Neural cell (in vitro differentiated cells): ENCODE results near the gene CDK15. TPM values are rescaled to one million over a fixed set of nuclear protein-coding genes. Genes with fewer than 3 reads are reported as not detected.

Experiments used
- H2AFZ ChIP-seq: fragments of 200-600, 300-800 bp; sonication (generic), shearing (Covaris generic); 2 replicates; pipeline ENCODE4 v1.6.0; 2014; ENCODE audit warnings: low read depth, mild to moderate bottlenecking, antibody characterized with exemption, low read length, moderate library complexity
- H3F3A ChIP-seq: fragments of 200-600 bp; shearing (Covaris generic); 2 replicates; pipeline ENCODE4 v1.6.1; 2016; ENCODE audit warnings: mild to moderate bottlenecking, moderate library complexity, mixed read lengths, antibody characterized with exemption, low read length; ENCODE audit not compliant: insufficient read depth, poor library complexity, severe bottlenecking
- H3K27ac ChIP-seq: fragments of 200-600, 300-800 bp; sonication (generic), shearing (Covaris generic); 2 replicates; pipeline ENCODE4 v1.5.1; 2014; ENCODE audit warnings: mild to moderate bottlenecking, low read length, moderate library complexity
- H3K27me3 ChIP-seq: fragments of 300-800, 200-600 bp; sonication (generic), shearing (Covaris generic); 2 replicates; pipeline ENCODE4 v1.6.0; 2014; ENCODE audit warnings: mild to moderate bottlenecking, low read depth, low read length, moderate library complexity; ENCODE audit not compliant: insufficient read depth
- H3K36me3 ChIP-seq: fragments of 300-800, 200-600 bp; sonication (generic), shearing (Covaris generic); 2 replicates; pipeline ENCODE4 v1.5.1; 2014; ENCODE audit warnings: mild to moderate bottlenecking, antibody characterized with exemption, low read length, moderate library complexity; ENCODE audit not compliant: insufficient read depth
- H3K4me2 ChIP-seq: fragments of 300-800, 200-600 bp; sonication (generic), shearing (Covaris generic); 2 replicates; pipeline ENCODE4 v1.6.0; 2014; ENCODE audit warnings: mild to moderate bottlenecking, low read length
- H3K4me3 ChIP-seq: fragments of 300-800, 200-600 bp; sonication (generic), shearing (Covaris generic); 2 replicates; pipeline ENCODE4 v1.5.1; 2014; ENCODE audit warnings: mild to moderate bottlenecking, low read length, moderate library complexity
- H3K79me2 ChIP-seq: fragments of 200-600 bp; shearing (Covaris generic); replicated peaks from 2 replicates; pipeline ENCODE4 v1.6.0; 2014; ENCODE audit warnings: mild to moderate bottlenecking, low read length, moderate library complexity; ENCODE audit not compliant: insufficient read depth
- H3K9ac ChIP-seq: fragments of 300-800, 200-600 bp; sonication (generic), shearing (Covaris generic); 2 replicates; pipeline ENCODE4 v1.6.1; 2016; ENCODE audit warnings: mild to moderate bottlenecking, low read length, mixed read lengths
- H3K9me2 ChIP-seq: fragments of 200-600 bp; shearing (Covaris generic); 2 replicates; pipeline ENCODE4 v1.6.1; 2016; ENCODE audit warnings: mild to moderate bottlenecking, low read length, mixed read lengths; ENCODE audit not compliant: insufficient read depth
- H3K9me3 ChIP-seq: fragments of 200-600, 300-800 bp; sonication (generic), shearing (Covaris generic); 2 replicates; pipeline ENCODE4 v1.6.1; 2016; ENCODE audit warnings: mild to moderate bottlenecking, mixed run types, low read length, moderate library complexity, mixed read lengths
- H4K20me1 ChIP-seq: fragments of 200-600 bp; shearing (Covaris generic); 2 replicates; pipeline ENCODE4 v1.6.1; 2016; ENCODE audit warnings: mild to moderate bottlenecking, mixed run types; ENCODE audit not compliant: insufficient read depth
- EP300 ChIP-seq: fragments of 450-650 bp; conservative IDR thresholded peaks from 2 replicates; pipeline ENCODE4 v1.6.1; 2014; ENCODE audit warnings: antibody characterized with exemption, mild to moderate bottlenecking, moderate library complexity; ENCODE audit not compliant: poor library complexity, severe bottlenecking
- EZH2 ChIP-seq: fragments of 200-600, 300-800 bp; shearing (Covaris generic), sonication (generic); IDR thresholded peaks from 2 replicates; pipeline ENCODE4 v1.6.1; 2014; ENCODE audit warnings: antibody characterized with exemption, low read length, borderline replicate concordance, mild to moderate bottlenecking; ENCODE audit not compliant: insufficient read depth, poor library complexity, severe bottlenecking
- MXI1 ChIP-seq: fragments of 450-650 bp; conservative IDR thresholded peaks from 2 replicates; pipeline ENCODE4 v1.6.1; 2014; ENCODE audit warnings: antibody characterized with exemption, mild to moderate bottlenecking; ENCODE audit not compliant: poor library complexity, severe bottlenecking
- POLR2AphosphoS5 ChIP-seq: IDR thresholded peaks from 2 replicates; pipeline ENCODE4 v1.6.1; 2012
- RAD21 ChIP-seq: fragments of 450-650 bp; conservative IDR thresholded peaks from 2 replicates; pipeline ENCODE4 v1.6.1; 2014; ENCODE audit warnings: antibody characterized with exemption, mild to moderate bottlenecking, moderate library complexity
- SMC3 ChIP-seq: fragments of 450-650 bp; conservative IDR thresholded peaks from 2 replicates; pipeline ENCODE4 v1.6.1; 2014; ENCODE audit warnings: antibody characterized with exemption, mild to moderate bottlenecking, moderate library complexity; ENCODE audit not compliant: poor library complexity
- TAF1 ChIP-seq: IDR thresholded peaks from 2 replicates; pipeline ENCODE4 v1.6.1; 2012; ENCODE audit warnings: low read depth
- polyA plus RNA-seq: library from polyadenylated mRNA; depleted of rRNA; stranded (reverse); fragments of >200 nt; gene quantifications from 2 replicates; pipeline ENCODE4 v1.2.3, GENCODE V29; 2014
- TF ChIP-seq, protein P1 (sequence below): fragments of 450-650 bp; IDR thresholded peaks from 2 replicates; pipeline ENCODE4 v1.5.1; 2014; ENCODE audit warnings: antibody characterized with exemption, mild to moderate bottlenecking, moderate library complexity; ENCODE audit not compliant: poor library complexity, severe bottlenecking
- TF ChIP-seq, protein P2 (sequence below): IDR thresholded peaks from 2 replicates; pipeline ENCODE4 v1.6.1; 2012; ENCODE audit warnings: borderline replicate concordance

Gene CDK15
- polyA plus RNA-seq, 1 donor from 2014 or later = 0.09 TPM

DNA sequence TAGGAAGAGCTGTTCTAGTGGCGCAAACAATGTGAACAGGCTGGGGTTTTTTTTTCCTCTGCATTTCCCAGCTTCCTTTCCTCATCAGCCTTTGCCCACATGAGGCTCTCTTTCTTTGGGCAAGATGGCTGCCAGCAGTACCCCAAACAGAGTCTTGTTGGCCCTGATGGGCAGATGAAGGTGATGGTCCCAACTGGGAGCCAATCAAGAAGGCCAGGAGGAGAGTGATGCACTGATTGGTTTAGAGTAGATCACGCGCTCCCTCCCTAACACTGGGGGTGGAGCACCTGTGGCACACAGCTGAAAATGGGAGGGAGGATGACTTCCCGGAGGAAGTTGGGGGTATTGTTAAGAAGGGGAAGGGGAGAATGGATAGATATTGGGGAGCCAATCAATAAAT lies 131.0 kb downstream of the CDK15 start:
- Histone ChIP-seq H3K4me3 (no peak overlapping the region), H3K9me2 (no peaks in the 10 kb centered on the region), H3F3A (no peaks in the 10 kb centered on the region), H3K9me3 (no peaks in the 10 kb centered on the region), H3K27me3 (no peaks in the 10 kb centered on the region), H3K9ac (no peak overlapping the region), H4K20me1 (no peaks in the 10 kb centered on the region), H3K4me2 (no peak overlapping the region), H3K79me2 (no peaks in the 10 kb centered on the region), H3K36me3 (no peaks in the 10 kb centered on the region), H2AFZ (no peak overlapping the region), H3K27ac (no peak overlapping the region)
- no peak for TF ChIP-seq SMC3
- TF ChIP-seq POLR2AphosphoS5 = no peak
- TF ChIP-seq, protein P1, sequence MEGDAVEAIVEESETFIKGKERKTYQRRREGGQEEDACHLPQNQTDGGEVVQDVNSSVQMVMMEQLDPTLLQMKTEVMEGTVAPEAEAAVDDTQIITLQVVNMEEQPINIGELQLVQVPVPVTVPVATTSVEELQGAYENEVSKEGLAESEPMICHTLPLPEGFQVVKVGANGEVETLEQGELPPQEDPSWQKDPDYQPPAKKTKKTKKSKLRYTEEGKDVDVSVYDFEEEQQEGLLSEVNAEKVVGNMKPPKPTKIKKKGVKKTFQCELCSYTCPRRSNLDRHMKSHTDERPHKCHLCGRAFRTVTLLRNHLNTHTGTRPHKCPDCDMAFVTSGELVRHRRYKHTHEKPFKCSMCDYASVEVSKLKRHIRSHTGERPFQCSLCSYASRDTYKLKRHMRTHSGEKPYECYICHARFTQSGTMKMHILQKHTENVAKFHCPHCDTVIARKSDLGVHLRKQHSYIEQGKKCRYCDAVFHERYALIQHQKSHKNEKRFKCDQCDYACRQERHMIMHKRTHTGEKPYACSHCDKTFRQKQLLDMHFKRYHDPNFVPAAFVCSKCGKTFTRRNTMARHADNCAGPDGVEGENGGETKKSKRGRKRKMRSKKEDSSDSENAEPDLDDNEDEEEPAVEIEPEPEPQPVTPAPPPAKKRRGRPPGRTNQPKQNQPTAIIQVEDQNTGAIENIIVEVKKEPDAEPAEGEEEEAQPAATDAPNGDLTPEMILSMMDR = no peak
- no peak for TF ChIP-seq MXI1
- no peak for TF ChIP-seq TAF1
- TF ChIP-seq EP300 = no peak
- TF ChIP-seq RAD21 = no peak
- no peak for TF ChIP-seq EZH2
- TF ChIP-seq, protein P2, sequence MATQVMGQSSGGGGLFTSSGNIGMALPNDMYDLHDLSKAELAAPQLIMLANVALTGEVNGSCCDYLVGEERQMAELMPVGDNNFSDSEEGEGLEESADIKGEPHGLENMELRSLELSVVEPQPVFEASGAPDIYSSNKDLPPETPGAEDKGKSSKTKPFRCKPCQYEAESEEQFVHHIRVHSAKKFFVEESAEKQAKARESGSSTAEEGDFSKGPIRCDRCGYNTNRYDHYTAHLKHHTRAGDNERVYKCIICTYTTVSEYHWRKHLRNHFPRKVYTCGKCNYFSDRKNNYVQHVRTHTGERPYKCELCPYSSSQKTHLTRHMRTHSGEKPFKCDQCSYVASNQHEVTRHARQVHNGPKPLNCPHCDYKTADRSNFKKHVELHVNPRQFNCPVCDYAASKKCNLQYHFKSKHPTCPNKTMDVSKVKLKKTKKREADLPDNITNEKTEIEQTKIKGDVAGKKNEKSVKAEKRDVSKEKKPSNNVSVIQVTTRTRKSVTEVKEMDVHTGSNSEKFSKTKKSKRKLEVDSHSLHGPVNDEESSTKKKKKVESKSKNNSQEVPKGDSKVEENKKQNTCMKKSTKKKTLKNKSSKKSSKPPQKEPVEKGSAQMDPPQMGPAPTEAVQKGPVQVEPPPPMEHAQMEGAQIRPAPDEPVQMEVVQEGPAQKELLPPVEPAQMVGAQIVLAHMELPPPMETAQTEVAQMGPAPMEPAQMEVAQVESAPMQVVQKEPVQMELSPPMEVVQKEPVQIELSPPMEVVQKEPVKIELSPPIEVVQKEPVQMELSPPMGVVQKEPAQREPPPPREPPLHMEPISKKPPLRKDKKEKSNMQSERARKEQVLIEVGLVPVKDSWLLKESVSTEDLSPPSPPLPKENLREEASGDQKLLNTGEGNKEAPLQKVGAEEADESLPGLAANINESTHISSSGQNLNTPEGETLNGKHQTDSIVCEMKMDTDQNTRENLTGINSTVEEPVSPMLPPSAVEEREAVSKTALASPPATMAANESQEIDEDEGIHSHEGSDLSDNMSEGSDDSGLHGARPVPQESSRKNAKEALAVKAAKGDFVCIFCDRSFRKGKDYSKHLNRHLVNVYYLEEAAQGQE = no peak

DNA sequence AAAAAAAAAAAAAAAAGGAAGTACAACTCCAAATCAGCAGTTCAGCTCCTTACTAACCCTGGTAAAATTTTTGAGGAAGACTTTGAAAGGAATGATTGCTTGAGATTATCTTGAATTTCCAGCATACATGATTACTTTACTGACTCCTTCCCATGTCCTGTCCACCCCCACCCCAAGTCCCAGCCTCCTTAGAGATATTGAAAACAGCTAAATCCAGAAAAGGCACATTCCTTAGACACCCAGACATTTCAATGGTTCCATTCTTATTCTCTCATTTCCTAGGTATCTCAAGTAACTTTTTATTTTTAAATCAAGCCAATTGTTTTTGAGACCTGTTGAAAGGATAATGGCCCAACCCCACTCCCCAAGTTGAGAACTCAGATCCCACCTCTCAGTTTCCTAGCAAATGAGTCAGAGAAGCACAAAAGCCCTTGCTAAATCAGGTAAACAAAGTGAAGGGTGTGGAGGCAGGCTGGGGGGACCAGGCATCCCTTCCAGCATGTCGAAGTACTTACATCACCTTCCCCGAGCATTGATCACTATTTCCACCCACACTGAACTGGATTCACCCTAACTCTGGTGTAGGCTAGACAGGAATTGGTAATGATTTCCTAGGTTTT lies 131.9 kb downstream of the CDK15 start:
- Histone ChIP-seq H3K36me3 (no peaks in the 10 kb centered on the region), H3K9me3 (no peaks in the 10 kb centered on the region), H3K9me2 (no peaks in the 10 kb centered on the region), H3K27ac (no peak overlapping the region), H2AFZ (no peak overlapping the region), H3K4me3 (no peak overlapping the region), H4K20me1 (no peaks in the 10 kb centered on the region), H3K4me2 (no peak overlapping the region), H3F3A (no peaks in the 10 kb centered on the region), H3K27me3 (no peaks in the 10 kb centered on the region), H3K9ac (no peak overlapping the region), H3K79me2 (no peaks in the 10 kb centered on the region)
- TF ChIP-seq RAD21 = no peak
- no peak for TF ChIP-seq SMC3
- TF ChIP-seq, protein P2 = no peak
- TF ChIP-seq, protein P1 = no peak
- no peak for TF ChIP-seq TAF1
- TF ChIP-seq EP300 = no peak
- TF ChIP-seq MXI1 = no peak
- TF ChIP-seq POLR2AphosphoS5 = no peak
